DMS 273 treated with DMSO at 0.1 percent for 48 hours (cell line): ENCODE measurements around the gene ANXA1.

Experiments used
- DNase-seq: peaks from one replicate; lab custom pipeline; 2025; lab: John Stamatoyannopoulos, UW

ANXA1 gene

GRCh38 chr9:73137914-73138313 lies 13.8 kb upstream of the ANXA1 start:
- no peak for DNase-seq

- no peak for DNase-seq
Measured at GRCh38 chr9:73138516-73138915, 13.1 kb upstream of the ANXA1 start.

DNA sequence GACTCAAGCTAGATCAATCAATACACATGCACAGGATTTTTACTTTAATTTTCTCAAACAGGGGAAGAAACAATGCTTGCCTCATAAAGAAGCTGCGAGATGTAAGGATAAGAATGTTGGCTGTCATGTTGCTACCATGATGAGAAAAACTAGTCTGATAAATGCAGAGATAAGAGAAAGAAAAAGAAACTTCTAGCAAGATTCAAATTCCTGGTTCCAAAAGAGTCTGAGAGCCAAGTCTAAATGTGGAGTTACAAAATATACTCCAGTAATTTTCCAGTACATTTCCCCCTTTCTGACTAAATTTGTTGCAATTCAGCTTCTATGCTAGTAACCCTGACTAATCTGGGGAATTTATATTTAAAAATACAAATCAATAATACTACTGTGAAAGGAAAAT lies 10.4 kb upstream of the ANXA1 start:
- no peak for DNase-seq

DNA sequence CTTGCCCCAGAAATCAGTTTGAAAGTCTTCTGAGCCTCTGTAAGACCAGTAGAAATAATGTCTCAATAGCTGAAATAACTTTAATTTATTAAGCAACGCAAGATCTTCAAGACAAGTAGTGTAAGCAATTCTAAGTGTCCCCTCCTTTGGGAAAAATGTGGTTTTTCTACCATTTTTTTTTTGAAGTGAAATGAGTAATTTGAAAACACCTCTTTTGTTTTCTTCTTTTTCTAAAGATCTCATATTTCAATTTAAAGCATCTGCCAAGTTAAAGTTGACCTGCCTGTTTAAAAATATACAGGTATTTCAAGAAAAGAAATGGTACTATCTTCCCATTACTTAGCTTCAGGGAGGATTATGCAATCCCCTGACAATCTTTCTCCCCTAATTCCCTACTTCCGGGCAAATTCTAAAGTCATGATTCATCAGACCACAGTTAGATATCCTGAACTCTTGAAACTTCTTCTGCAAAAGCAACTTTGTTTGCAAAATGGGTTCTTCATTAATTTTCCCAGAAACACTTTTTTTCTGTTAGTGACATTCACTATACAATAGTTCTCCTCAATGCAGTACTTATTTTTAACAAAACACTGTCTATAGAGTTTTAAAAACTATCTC lies 7.8 kb upstream of the ANXA1 start:
- DNase-seq, result no peak

- no peak for DNase-seq
Measured at GRCh38 chr9:73146111-73146815, 5.4 kb upstream of the ANXA1 start.

GRCh38 chr9:73148447-73148937 lies 3.2 kb upstream of the ANXA1 start:
- DNase-seq, result no peak

DNA sequence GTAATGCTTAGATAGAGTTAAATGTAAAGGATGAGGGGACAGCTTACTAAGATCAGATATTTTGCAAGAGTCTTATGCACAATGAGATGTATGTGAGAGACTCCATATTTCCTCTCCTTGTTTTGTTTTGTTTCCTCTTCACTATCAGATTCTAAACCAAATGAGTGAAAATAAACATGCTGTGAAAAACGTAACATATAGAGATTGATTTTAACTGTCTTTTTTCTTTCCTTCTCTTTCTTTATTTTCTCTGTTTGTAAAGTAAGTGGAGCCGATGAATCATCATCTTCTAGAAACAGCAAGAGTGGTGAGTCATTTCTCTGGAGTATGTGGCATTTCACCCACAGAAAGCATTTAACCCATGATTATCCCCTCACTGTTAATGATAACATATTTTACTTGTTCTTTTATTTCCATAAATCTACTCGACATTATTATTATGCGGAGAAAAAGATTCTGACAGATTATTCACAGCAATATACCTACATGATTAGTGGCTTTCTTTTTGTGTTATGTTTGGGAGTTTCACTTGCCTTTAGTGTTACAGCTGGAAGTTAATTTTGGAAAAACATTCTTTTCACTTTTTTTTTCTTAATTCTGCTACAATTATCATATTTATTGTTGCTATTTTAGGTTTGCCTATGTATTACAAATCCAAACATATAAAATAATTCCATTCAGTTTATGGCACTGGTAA lies 2.1 kb upstream of the ANXA1 start:
- DNase-seq, result no peak

DNA sequence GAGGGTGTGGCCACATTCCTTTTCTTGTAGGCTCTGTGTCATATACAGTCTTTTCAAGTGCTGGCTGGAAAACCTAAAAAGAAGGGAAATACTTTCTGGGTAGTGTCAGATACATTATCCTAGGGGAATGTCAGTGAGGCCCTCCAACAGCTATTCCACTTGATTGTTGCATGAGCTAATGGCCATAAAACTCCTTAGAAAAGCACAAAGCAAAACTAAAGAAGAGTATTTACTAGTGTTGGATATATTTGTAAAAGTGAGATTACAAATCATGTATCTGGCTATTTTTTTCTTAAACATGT lies 829 bp downstream of the ANXA1 start:
- DNase-seq, result no peak

GRCh38 chr9:73152953-73153352 lies 1.3 kb downstream of the ANXA1 start:
- no peak for DNase-seq

DNA sequence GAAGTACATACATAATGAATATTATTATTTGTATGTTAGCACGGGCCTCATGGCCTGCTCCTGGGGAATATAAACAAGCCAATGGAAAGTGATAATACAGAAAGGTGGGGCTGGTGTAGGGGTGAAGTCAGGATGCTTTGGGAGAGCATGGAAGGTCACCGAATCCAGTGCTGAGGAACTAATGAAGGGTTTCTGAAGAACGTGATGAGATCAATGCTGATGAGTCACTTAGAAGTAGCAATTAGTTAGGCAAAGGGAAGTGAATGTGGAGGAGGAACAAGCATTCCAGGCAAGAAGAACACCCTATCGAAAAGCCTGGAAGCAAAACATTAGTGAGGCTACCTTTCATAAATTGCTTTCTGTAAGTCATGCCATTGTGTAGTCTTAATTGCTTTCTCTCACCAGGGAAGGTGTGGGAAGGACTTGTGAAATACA lies 2.1 kb downstream of the ANXA1 start:
- DNase-seq, result no peak

DNA sequence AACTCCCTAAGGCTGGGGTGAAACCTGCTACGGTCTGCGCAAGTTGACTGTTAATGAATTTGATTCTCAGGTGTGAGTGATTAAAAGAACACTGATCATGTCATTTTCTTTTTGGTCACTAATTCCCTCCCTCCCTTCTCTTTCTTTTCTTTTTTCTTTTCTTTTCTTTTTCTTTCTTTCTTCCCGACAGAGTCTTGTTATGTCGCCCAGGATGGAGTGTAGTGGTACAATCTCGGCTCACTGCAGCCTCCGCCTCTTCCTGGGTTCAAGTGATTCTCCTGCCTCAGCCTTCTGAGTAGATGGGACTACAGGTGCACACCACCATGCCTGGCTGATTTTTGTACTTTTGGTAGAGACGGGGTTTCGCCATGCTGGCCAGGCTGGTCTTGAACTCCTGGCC lies 2.6 kb downstream of the ANXA1 start:
- no peak for DNase-seq

DNA sequence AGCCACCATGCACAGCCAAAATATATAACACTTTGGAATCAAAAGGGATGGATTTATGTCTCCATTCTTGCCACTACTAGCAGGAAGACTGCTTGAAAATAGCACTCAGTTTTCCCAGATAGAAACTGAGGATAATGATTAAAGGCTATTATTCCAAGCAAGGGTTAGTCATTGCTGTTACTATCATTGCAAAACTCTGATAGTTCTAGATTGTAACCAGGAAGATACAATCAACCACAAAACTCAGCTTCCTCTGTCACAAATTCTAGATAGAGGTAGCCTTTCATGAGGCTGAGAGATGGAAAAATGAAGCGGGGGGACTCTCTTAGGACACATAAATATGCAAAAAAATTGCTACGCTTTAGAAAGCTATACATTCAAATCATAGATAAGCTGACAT lies 3.1 kb downstream of the ANXA1 start:
- no peak for DNase-seq

- no peak for DNase-seq
Measured at GRCh38 chr9:73155377-73155776, 3.7 kb downstream of the ANXA1 start.

DNA sequence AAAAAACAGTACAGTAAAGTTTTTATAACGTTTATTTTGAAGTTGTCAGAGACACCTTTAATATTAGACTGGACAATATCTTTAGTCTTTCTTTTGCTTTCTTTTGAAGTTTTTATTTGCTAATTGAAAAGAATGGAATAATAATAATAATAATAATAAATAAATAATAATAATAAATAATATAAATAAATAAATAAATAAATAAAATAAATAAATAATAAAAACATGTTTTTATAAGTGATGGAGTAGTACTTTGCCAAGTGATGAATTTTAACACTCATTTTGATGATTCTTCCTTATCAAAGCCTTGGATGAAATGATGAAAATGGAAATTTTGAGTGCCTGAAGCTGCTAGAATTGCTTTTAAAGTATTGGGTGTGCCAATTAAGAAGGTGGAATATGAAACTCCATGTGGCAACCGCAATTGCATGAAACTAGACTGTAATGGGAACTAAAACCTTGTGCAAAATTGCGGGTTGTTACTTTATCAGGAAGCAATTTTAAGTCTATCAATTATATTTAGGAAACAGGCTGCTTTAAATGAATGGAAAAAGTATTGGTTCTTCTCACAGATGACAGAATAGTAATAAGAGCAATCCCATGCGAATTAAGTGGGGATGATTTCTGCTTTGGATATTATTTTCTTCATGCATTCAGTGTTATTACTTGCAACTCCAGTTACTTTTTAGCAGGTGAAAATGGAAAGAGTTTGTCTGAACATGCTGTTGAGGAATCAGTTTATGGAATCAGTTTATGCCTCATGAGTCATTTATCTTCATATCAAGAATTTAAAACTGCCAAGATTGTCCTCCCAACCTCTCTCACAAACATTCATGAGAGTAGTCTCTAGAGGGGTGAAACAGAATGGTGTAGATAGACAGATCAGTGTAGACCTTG lies 4.6 kb downstream of the ANXA1 start:
- DNase-seq, result no peak

- no peak for DNase-seq
Measured at GRCh38 chr9:73156865-73157187, 5.2 kb downstream of the ANXA1 start.

- DNase-seq, result no peak
Measured at GRCh38 chr9:73157811-73158210, 6.1 kb downstream of the ANXA1 start.

DNA sequence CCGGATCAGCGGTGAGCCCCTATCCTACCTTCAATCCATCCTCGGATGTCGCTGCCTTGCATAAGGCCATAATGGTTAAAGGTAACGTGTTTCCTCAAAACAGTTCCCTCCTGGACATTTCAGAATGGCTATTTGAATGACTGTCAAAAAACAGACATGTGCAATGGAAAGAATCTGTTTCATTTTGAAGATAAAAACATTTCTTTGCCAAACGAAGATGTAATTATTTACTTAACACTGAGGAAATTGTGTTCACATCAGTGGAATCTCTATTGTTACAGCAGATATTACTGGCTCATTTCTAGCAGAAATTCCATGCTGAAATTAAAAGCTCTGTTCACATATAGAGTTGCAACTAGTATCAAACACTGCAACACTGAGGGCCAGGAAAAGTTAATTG lies 7.1 kb downstream of the ANXA1 start:
- no peak for DNase-seq

- no peak for DNase-seq
Measured at GRCh38 chr9:73160868-73161267, 9.2 kb downstream of the ANXA1 start.

GRCh38 chr9:73162987-73163768 lies 11.5 kb downstream of the ANXA1 start:
- DNase-seq, result no peak

GRCh38 chr9:73165911-73166310 lies 14.2 kb downstream of the ANXA1 start:
- DNase-seq, result no peak

- DNase-seq, result no peak
Measured at GRCh38 chr9:73166468-73166867, 14.8 kb downstream of the ANXA1 start.

DNA sequence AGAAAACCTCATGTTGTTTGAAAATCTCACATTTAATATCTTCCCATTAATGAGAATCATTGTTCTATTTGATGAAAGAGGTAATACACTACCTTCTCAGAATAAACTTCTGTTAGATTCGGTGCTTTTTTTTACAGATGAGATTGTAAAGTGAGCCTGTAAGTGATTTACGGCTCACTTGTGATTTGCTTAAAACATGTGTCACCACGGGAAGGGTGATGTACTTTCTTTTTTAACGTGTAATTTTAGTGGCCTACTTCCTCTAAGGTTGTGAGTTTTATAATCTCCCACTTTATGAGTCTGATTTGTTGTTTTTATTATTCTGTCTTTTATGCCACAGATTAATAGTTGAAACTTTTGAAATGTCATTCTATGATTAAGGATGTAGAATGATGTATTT lies 15.9 kb downstream of the ANXA1 start:
- no peak for DNase-seq
